Measurements from ENCODE around the gene GALNTL6. TPM values are rescaled to one million over a fixed set of nuclear protein-coding genes. Genes with fewer than 3 reads are reported as not detected.

Gene GALNTL6
- total RNA-seq, 1 experiment from 2014 or later = not detected

DNA sequence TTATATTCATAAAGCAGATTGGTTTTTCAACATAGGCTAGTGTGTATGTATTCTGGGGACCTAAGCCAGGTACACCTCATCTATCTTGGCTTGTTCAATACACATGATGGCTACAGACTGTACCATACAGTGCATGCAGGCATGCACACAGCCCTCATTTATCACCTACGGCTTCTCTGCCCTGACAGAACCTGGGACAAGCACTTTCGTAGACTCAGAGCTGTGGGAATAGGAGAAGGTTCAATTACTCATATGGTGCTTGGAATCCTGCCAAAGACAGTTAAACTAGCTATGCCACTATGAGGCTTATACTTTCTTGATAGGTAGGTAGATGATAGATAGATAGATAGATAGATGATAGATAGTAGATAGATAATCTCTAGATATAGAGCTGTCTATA, 457.2 kb downstream of the GALNTL6 start:
- Histone ChIP-seq H4K20me1 (ENCODE audit: insufficient read depth) (no peaks in the 10 kb centered on the region), H3K27me3 (ENCODE audit: insufficient read depth, low read length) (no peaks in the 10 kb centered on the region), H3K36me3 (ENCODE audit: control insufficient read depth in 1 of 2, insufficient read depth in 2 of 2, low read length in 2 of 2) (no peaks in the 10 kb centered on the region), H3K4me1 (ENCODE audit: control insufficient read depth in 1 of 2, insufficient read depth in 2 of 2, low read length in 2 of 2) (no peaks in the 10 kb centered on the region), H3K27ac (ENCODE audit: low read depth, low read length) (no peak overlapping the region), H2AFZ (ENCODE audit: low read depth, low read length, poor library complexity, severe bottlenecking) (no peak overlapping the region), H3K4me3 (replicated peaks in 1 of 2; ENCODE audit: low read depth in 1 of 2, low read length in 2 of 2) (no peak overlapping the region), H3K79me2 (ENCODE audit: insufficient read depth, low read length) (no peaks in the 10 kb centered on the region), H3K4me2 (ENCODE audit: low read length) (no peak overlapping the region), H3K9me3 (ENCODE audit: control insufficient read depth in 1 of 2, insufficient read depth in 1 of 2, low read depth in 1 of 2, low read length in 2 of 2) (no peaks in the 10 kb centered on the region), H3K9me2 (ENCODE audit: insufficient read depth) (no peaks in the 10 kb centered on the region), H3K9ac (ENCODE audit: low read length) (no peak overlapping the region)
- no peak for ATAC-seq
- no TSS peak for BruUV-seq (replicated peaks)
- ChIA-PET POLR2A (no interaction called here), RAD21 (ENCODE audit: low non-redundant PET in 1 of 2, low total read pairs in 2 of 2, uncharacterized antibody in 2 of 2, unreplicated experiment in 2 of 2) (no interaction called here), CTCF (no interaction called here)
- intact Hi-C loops (cut with micrococcal nuclease) = no loop called here
- no peak for DNase-seq (ENCODE audit: low read depth, low spot score)
- TF ChIP-seq, protein P1, sequence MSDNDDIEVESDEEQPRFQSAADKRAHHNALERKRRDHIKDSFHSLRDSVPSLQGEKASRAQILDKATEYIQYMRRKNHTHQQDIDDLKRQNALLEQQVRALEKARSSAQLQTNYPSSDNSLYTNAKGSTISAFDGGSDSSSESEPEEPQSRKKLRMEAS (IDR thresholded peaks at IDR 0.05) = no peak
- TF ChIP-seq TCF7L2 (IDR thresholded peaks at IDR 0.05; ENCODE audit: borderline replicate concordance, extremely low read depth, insufficient read depth, insufficient read length) = no peak
- no peak for TF ChIP-seq EGR1 (IDR thresholded peaks at IDR 0.05; ENCODE audit: low read depth)
- no peak for TF ChIP-seq POLR2A (IDR thresholded peaks at IDR 0.05; ENCODE audit: borderline replicate concordance, extremely low read depth, insufficient read depth, insufficient read length)

DNA sequence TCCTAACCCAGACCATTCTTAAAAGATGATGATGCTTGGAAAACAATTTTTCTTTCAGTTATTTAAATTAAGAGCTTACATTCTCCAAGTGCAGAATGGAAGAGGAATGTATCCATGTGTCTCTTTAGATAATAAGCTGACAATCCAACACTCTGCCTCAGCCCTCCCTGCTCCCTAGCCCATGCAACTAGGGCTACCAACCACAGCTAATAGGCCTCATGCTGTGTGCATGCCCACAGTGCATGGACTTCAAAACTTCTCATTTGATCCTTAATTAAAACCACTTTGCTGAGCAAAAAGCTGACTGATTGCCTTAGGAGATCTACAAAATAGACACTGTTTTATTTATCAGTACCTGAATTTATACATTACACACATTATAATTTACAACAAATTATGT, 473.9 kb downstream of the GALNTL6 start:
- H3K79me2 ChIP-seq (ENCODE audit: insufficient read depth, low read length) = no peaks in the 10 kb centered on the region
- H3K4me1 ChIP-seq (ENCODE audit: control insufficient read depth in 1 of 2, insufficient read depth in 2 of 2, low read length in 2 of 2) = no peaks in the 10 kb centered on the region
- no peaks in the 10 kb centered on the region for H3K36me3 ChIP-seq (ENCODE audit: control insufficient read depth in 1 of 2, insufficient read depth in 2 of 2, low read length in 2 of 2)
- H3K27ac ChIP-seq (ENCODE audit: low read depth, low read length) = no peak overlapping the region
- ATAC-seq (no peak), DNase-seq (ENCODE audit: low read depth, low spot score) (no peak)
- H3K9me2 ChIP-seq (ENCODE audit: insufficient read depth) = no peaks in the 10 kb centered on the region
- CTCF ChIA-PET = no interaction called here
- H2AFZ ChIP-seq (ENCODE audit: low read depth, low read length, poor library complexity, severe bottlenecking) = no peak overlapping the region
- no peaks in the 10 kb centered on the region for H3K9me3 ChIP-seq (ENCODE audit: control insufficient read depth in 1 of 2, insufficient read depth in 1 of 2, low read depth in 1 of 2, low read length in 2 of 2)
- POLR2A ChIA-PET = no interaction called here
- intact Hi-C loops (cut with micrococcal nuclease) = no loop called here
- no peak overlapping the region for H3K4me2 ChIP-seq (ENCODE audit: low read length)
- BruUV-seq (replicated peaks) = no TSS peak
- RAD21 ChIA-PET (ENCODE audit: low non-redundant PET in 1 of 2, low total read pairs in 2 of 2, uncharacterized antibody in 2 of 2, unreplicated experiment in 2 of 2) = no interaction called here
- no peaks in the 10 kb centered on the region for H3K27me3 ChIP-seq (ENCODE audit: insufficient read depth, low read length)
- no peaks in the 10 kb centered on the region for H4K20me1 ChIP-seq (ENCODE audit: insufficient read depth)
- no peak overlapping the region for H3K9ac ChIP-seq (ENCODE audit: low read length)
- H3K4me3 ChIP-seq (replicated peaks in 1 of 2; ENCODE audit: low read depth in 1 of 2, low read length in 2 of 2) = no peak overlapping the region
- TF ChIP-seq YY1 (IDR thresholded peaks at IDR 0.05; ENCODE audit: extremely low read depth, insufficient replicate concordance, low read depth, low read length) (no peak), SP1 (IDR thresholded peaks at IDR 0.05; ENCODE audit: low read depth) (no peak), CBX3 (IDR thresholded peaks at IDR 0.05; ENCODE audit: low read depth) (no peak), SRF (IDR thresholded peaks at IDR 0.05; ENCODE audit: low read depth) (no peak), ZNF274 (IDR thresholded peaks at IDR 0.05; ENCODE audit: low read depth, low read length) (no peak), ZFX (IDR thresholded peaks at IDR 0.05) (no peak), CTCF (IDR thresholded peaks at IDR 0.05 in 2 of 3, conservative IDR thresholded peaks at IDR 0.05 in 1 of 3; ENCODE audit: borderline replicate concordance in 1 of 3, insufficient read depth in 1 of 3, low read depth in 2 of 3, low read length in 2 of 3) (no peak), SIN3A (IDR thresholded peaks at IDR 0.05; ENCODE audit: low read depth) (no peak), FOSL1 (IDR thresholded peaks at IDR 0.05; ENCODE audit: low read depth) (no peak), ZBTB33 (IDR thresholded peaks at IDR 0.05; ENCODE audit: extremely low read depth, insufficient replicate concordance, low read length) (no peak), EGR1 (IDR thresholded peaks at IDR 0.05; ENCODE audit: low read depth) (no peak)
- TF ChIP-seq, protein P1 (IDR thresholded peaks at IDR 0.05) = no peak
